ENCODE data around the gene GPRIN1.

The GPRIN1 gene

GRCh38 chr5:176642675-176643490, 32.9 kb upstream of the GPRIN1 start:
- no peak for DNase-seq

GRCh38 chr5:176640616-176641015, 30.7 kb upstream of the GPRIN1 start:
- no peak for DNase-seq

- no peak for DNase-seq
Observed at GRCh38 chr5:176639981-176640380, 30.0 kb upstream of the GPRIN1 start.

GRCh38 chr5:176639208-176639607, 29.3 kb upstream of the GPRIN1 start:
- no peak for DNase-seq

GRCh38 chr5:176638437-176638836, 28.5 kb upstream of the GPRIN1 start:
- DNase-seq: no peak

GRCh38 chr5:176637556-176637955, 27.6 kb upstream of the GPRIN1 start:
- no peak for DNase-seq

GRCh38 chr5:176636426-176636825, 26.5 kb upstream of the GPRIN1 start:
- no peak for DNase-seq

GRCh38 chr5:176633598-176633997, 23.6 kb upstream of the GPRIN1 start:
- DNase-seq: no peak

- no peak for DNase-seq
Observed at GRCh38 chr5:176632745-176633144, 22.8 kb upstream of the GPRIN1 start.

- no peak for DNase-seq
Observed at GRCh38 chr5:176631383-176632200, 21.6 kb upstream of the GPRIN1 start.

- peak; percentile 39 for DNase-seq
Observed at GRCh38 chr5:176630681-176631222, 20.8 kb upstream of the GPRIN1 start.

GRCh38 chr5:176629853-176630680, 20.1 kb upstream of the GPRIN1 start, which contains the start of the genes EIF4E1B and SNCB:
TSS of gene EIF4E1B (plus strand) at chr5:176630675. CDS start at chr5:176642788, 12,113 bp downstream.
TSS of gene SNCB (minus strand) at chr5:176630534. CDS start at chr5:176629654, 880 bp downstream.
- DNase-seq: peak; percentile 46

GRCh38 chr5:176629317-176629852, 19.4 kb upstream of the GPRIN1 start:
- no peak for DNase-seq

GRCh38 chr5:176628406-176629228, 18.7 kb upstream of the GPRIN1 start:
- DNase-seq: no peak

GRCh38 chr5:176627582-176627981, 17.6 kb upstream of the GPRIN1 start:
- DNase-seq: no peak

GRCh38 chr5:176626876-176627236, 16.9 kb upstream of the GPRIN1 start:
- DNase-seq: no peak

GRCh38 chr5:176625966-176626875, 16.3 kb upstream of the GPRIN1 start:
- no peak for DNase-seq

- DNase-seq: no peak
Observed at GRCh38 chr5:176625512-176625911, 15.6 kb upstream of the GPRIN1 start.

GRCh38 chr5:176624938-176625337, 15.0 kb upstream of the GPRIN1 start:
- DNase-seq: no peak

GRCh38 chr5:176624142-176624541, 14.2 kb upstream of the GPRIN1 start:
- DNase-seq: no peak
